NCI-H1436 treated with DMSO at 0.1 percent for 48 hours (cell line): Measurements from ENCODE around the gene WDR64.

Source experiments
- DNase-seq: peaks from one replicate; lab custom pipeline; 2025; lab: John Stamatoyannopoulos, UW

WDR64 gene

DNA sequence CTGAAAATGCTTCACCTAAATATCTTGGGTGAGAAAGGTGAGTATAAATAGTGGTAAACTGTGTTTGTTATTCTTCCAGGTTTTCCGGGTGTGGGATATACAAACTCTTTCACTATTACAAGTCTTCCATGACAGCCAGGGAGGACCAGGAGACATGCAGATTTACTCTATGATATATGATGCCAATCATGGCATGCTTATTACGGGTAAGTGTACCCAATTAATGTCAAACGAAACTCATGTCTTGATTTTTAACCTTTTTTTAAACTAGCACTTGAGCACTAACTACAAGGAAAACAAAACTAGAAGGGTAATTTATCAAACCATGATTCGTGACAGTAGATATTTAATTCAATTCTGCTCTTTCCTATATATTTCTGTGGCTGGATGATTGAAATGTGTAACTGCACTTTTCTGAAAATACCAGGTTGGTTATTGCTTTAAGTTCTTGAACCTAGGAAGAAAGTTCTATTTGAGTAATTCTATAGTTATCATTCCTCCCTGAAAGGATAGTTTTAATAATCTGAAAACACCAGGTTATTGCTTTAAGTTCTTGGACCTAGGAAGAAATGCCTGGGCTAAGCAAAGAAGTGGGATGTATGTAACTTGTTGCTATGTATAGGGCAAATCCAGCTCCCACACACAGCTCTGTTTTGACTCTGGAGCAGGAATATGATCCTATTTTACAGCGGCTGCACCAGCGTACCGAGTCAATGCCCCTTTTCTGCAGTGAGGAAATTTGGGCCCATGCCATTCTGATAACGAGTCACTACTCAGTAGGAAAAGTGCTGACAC lies 86.4 kb downstream of the WDR64 start:
- DNase-seq: peak; percentile 25

DNA sequence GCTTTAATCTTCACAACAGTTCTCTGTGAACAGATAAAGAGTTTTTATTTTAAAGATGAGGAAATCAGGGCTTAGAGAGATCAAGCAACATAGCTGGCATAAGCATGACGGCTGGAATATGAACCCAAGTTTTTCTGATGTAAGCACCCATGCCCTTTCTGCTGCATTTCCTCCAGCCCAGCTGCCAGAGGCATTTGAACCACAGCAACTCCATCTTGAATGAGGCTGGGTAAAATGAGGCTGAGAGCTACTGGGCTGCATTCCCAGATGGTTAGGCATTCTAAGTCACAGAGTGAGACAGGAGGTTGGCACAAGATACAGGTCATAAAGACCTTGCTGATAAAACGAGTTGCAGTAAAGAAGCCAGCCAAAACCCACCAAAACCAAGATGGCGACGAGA lies 90.0 kb downstream of the WDR64 start:
- no peak for DNase-seq

DNA sequence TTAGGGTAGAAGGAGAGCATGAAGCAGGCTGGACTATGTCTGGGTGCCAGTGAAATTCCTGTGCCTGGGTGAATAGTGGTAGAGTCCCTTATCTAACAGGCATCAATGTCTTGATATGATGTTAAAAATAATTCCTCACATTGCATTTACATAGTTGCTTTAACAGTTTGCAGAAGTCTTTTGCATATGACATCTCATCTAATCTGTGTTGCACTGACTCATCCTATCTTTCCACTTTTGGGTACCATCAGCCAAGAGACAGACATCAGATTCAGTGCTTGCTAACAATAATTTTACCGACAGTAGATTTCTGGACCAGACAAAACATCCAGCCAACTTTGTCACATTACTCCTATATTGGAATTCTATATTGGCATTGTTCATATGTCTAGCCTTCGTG lies 92.5 kb downstream of the WDR64 start:
- DNase-seq: no peak

DNA sequence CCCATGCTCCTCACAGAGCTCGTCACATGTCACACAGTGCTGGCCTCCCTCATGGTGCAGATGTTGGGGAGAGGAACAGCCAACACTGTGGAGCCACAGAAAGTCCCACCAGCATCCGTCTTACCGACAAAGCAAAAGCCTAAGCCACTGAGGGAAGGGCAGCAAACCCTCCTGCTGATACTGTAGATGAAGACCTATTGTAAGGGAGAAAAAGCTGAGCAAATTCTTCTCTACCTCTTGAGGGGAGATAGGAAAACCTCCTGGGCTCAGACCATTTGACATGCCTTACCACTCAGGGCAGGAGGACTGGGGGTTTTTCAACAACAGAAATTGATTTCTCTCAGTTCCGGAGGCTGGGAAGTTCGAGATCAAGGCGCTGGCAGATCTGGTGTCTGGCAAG lies 95.9 kb downstream of the WDR64 start:
- DNase-seq: no peak

DNA sequence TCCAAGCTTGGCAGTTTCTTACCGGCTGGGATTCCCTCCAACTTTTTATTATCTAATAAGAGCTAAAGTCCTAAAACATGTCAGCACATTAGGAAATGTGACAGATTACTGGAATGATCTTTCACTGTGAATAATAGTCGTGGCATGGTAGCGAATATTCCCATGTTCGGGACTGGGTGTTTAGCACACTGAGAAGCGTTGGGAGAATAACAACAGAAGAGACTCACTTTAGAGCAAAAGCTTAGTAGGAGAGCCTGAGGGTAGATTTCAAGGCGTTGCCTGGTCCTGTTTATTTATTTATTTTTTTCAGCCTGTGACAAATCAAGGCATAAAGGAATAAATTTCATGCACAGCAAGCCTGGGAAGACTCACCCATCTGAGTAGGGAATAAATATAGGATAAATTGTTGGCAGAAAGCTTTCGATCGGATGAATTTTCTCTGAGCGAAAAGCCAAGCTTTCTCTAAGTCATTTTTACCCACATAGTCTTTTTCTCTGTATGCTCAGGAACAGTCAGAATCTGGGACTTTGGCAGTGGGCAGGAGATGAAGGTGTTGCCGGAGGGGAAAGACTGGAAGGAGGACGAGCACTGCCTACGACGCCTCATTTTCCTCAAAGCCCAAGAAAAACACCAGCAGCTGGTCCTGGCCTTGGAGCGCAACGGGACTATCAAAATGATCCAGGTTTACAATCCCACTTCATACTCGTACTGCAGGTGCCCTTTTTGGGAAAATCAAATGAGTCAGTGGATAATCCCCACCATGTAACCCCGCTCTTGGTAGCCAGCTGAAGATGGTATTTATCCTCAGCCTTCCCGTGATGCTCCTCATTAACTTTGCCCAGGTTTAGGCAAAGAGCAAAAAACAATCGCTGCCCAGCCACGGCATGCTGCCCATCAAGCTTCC lies 97.2 kb downstream of the WDR64 start:
- no peak for DNase-seq

DNA sequence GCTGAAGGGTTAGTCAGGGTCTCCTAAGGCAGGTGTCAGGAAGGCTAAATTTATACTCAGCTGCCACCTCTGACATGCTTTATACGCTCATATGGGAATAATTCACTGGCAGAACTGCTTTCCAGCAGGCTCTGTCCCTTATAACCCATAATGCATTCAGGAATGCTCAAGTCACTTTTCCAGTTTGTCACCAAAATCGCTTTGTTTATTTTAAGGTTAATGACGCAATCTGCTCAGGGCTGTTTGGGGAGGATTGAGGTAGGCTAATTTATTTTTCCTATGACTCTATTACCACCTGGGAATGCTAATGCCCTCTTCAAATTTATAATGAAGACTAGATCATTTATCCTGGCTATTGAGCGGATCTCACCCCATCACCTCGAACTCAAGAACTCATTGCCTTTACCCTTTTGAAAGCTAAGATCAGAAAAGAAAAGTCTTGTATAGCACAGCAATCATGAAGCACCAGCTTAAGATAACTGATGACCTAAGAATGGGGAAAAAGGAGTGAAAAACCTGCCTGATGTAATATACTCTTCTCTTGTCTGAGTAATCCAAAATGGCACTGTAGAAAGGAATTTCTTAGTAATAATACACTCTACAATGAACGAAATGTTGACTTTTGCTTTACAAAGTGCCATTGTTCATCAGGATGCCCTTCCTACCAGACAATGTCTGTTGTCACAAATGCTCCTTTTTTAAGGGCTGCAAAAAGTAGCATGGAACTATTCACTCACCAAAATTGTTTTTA lies 98.0 kb downstream of the WDR64 start:
- no peak for DNase-seq

DNA sequence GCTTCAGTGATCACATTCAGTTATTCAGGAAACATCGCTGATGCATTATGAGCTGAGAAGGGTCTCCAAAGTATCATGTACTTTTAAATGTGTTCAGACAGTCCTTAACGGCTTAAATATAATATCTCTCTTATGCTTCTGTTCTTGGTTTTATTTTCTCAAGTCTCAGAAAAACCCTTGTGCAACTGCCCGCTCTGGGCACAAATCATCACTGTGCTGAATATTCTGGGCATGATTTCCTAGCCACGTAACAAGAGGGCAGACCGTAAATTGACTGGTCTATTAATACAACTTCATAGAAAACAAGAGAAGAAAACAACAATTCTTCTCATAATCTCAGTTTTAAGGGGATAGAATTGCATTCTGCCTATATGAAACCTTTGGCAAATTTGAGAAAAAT lies 99.4 kb downstream of the WDR64 start:
- no peak for DNase-seq

DNA sequence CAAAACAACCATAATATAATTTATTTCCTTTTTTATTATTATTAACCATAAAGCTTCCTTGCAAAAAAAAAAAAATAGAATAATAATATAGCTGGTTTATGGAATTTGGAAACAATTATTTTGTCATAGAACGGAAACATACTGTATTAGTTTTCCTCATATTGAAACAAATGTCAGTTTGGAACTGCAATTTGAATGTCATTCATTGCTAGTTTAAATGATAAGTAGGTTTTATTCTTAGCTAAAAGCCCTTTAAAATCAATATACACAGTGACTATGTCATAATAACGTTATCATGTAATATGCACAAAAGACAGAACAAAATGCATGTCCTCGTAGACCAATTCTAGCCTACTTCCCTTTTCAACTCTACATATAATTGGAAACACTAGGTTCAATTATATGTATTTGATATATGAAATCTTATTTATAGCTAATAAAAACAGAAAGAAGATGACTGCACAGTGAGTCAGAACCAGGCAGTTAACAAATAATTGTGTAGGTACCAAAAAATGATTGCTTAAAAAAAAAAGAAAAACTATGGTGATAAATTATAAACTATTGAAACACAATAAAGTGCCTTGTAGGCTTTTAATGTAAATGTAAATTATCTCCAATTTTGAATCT lies 110.7 kb downstream of the WDR64 start:
- no peak for DNase-seq

DNA sequence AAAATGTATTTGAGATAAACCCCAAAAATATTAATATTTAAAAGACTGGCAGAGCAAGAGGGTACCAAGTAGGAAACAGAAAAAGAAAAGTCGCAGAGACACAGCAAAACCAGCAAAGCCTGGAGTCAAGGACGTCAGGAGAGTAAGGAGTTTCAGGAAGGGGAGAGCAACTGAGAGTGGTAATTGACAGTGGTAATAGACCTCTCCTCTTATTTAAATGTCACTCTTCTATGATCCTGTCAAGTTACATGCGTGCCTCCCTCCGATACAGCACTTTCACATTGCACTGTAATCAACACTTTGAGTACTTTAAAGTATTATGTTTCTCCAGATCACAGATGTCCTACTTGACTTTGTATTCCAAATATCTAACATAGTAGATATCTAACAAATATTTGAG lies 113.3 kb downstream of the WDR64 start:
- no peak for DNase-seq

DNA sequence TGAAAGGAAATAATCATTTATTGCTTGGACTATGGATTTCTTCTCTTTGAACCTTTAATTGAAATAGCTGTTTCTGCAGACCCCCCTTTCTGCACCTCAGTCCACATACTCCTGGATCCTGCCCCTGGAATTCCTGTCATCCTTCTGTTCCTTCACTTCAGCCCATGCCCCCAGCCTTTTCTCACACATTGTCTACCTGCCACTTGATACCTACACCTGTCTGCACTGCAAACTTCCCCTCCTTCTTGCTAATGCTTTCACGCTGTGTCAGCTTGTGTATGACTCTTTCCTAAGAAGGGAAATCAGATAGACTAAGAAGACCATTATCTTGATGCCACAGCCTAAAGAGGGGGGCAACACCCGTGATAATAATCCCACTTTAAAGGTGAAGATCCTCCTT lies 115.7 kb downstream of the WDR64 start:
- DNase-seq: no peak

DNA sequence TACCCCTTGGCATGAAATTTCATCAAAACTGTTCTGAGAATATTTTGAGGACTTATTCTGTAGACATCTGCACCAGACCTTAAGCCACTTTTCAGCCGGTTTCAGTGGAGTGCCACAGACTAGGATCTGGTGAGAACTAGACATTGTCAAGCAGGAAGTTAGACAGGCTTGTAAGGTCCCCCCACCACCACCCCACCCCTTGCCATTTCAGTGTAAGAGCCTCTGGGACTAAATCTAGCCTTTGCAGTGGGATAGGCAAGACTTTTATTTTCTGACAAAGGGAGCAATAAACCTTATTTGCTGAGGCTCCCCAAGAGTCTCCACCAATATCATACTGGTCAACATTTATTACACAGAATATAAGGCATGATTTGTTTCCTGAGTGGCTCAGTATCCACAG lies 118.0 kb downstream of the WDR64 start:
- no peak for DNase-seq

DNA sequence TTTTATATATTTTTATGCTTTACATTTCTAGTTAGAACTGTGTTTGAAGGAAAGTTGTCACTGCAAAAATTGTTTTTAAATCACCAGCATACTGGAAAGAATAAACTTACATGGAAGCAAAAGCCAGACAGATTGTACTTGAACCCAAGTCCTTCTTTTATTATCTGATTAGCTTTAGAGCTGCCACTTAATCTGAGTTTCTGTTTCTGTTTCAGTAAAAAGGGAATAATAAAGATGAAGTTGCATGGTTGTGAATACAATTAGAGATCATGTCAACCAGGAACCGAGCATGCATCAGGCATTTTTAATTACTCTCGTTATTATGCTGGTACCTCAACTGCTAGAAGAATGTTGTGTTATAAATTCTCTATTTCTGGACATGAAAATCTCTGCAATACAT lies 119.0 kb downstream of the WDR64 start:
- DNase-seq: no peak

DNA sequence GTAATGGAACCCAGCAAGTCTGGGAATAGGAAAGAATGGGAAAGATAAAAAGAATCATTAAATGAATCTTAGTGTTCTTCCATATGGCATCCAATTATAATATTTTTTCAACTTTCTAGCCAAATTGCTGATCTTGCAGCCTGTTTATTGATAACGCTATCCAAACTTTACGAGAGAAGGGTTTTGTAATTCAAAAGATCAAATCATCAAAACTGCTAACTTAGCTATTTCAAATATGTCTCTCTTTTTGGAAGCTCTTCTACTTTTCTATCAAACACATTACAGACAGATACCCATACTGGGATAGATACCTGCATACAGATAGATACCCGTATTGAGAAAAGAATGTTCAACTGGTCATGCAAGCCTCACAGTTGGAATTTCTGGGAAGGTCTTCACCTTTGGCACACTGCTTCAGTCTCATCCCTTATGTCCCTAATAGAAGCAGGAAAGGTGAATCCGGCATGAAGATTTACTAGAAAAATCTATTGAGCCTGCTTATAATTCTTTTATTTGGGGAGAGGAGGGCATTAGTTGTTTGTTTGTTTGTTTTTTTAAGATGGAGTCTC lies 120.9 kb downstream of the WDR64 start:
- DNase-seq: no peak

DNA sequence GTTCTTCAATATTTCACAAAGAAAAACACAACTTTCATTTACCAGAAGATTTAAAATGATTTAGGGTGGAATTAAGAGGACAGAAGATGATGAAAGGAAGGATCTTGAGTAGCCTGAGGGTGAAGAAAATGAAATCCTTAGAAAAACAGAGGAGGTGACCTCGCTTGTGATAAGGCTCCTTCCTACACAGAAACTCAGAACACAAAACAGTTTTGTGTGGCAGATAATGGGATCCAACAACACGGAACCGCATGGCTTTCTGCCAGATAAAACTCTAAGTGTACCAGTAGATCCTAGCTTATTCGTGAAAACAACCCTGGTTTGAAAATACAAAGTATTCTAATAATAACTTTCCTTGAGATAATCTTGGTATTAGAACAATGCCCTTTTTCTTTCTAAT lies 121.9 kb downstream of the WDR64 start:
- no peak for DNase-seq

DNA sequence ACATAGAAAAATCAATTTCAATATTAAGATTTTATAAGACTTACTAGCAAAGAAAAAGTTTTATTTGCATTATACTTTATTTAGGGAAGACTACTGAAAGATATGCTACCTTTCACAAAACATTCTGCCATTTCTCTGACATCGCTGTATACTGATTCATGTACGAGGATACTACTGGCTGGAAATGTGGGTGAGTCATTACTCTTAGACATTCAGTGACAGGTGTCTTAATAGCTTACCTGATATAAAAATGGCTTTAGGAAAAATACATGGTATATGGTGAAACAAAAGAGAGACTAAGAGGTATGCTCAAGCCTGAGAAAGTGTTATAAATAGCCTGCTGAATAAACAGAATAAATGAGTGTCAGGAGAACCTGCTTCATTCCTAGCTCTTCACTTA lies 122.9 kb downstream of the WDR64 start:
- peak; percentile 45 for DNase-seq

DNA sequence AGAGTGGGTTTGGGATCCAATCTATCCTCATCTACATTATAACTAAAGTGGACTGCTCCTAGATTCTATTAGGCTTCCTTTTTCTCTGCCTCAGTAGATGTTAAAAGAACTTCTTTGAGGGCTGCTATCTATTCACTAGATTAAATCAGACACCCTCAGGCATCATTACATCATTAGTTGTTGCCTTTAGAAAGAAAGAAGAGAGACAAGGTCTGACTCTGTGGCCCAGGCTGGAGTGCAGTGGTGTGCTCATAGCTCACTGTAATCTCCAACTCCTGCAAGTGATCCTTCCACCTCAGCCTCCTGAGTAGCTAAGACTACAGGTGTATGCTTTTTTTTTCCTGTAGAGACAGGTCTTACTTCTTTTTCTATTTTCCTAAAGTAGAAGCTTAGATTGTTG lies 124.8 kb downstream of the WDR64 start:
- DNase-seq: no peak

DNA sequence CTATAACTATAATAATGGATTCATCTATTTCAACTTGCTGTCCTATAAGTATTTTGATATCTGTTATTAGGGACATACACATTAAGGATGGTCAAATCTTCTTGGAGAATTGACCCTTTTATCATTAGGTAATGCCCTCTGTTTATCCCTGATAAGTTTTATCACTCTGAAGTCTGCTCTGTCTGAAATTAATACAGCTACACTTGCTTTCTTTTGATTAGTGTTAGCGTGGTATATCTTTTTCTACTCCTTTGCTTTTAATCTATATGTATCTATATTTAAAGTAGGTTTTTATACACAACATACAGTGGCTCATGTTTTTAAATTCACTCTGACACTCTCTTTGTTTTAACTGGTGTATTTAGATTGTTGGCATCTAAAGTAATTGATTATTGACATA lies 126.0 kb downstream of the WDR64 start:
- no peak for DNase-seq

DNA sequence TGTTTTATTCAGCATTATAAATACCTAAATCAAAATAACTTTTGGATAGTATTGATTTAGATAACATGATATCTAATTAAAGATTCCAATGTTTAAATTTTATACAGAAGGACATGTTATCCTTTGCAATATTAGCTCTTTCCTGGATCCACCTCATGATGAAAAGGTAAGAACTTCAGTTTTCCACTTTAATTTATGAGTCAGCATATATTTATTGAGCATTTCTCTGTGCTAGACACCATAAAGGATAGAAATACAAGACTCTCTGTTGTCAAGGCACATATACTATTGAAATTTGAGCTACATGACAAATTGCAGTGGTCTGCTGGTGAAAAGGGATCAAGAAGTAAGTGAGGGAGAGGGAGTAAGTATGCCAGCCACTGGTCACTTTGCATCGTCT lies 127.8 kb downstream of the WDR64 start:
- DNase-seq: no peak

DNA sequence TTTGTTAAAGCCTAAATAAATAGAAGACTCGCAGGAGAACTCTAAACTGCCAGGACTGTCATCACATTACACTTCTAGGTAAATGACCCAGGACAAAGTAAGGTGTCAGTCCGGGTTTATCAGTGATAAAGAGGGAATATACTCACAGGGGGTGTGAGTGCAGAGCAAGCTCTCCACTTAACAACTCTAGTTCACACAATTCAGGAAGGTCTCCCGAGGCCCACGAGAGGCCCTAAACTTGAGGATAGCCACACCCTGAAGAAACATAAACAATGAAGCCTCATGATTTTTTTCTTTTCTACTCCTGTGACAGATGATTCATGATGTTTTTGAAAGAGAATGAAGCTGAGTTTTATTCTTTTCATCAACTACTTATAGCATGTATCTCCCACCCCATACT lies 130.3 kb downstream of the WDR64 start:
- no peak for DNase-seq

DNA sequence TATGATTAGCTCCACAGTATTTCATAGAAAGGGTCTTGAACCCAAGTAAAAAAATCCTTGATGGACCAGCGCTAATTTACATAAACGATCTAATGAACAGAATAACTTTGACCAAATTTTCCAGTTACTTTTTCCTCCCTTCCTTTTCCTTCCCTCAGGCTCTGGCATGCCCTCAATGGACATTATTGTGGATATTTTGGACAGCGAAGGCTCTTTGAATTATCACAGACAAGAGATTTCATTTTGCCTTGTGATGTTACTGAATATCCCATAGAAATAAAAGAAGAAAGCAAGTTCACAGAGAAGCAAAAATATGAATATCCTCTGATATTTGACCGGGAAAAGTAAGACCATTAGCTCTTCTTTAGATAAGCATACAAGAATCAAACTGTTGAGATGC lies 135.6 kb downstream of the WDR64 start:
- DNase-seq: no peak

DNA sequence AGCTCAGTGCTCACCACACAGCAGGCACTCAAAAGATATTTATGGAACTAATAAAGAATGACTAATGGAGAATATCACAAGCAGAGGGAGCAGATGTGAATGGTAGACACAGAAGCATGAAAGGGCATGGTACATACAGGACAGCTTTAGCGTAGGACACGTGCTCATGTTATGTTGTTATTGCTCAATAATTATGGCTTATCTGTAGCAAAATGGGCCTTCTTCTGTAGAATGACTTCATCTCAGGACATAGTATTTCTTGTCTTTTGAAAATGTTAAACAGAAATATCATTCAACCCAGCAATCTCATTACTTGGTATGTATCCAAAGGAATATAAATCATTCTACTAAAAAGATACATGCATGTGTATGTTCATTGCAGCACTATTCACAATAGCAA lies 137.0 kb downstream of the WDR64 start:
- no peak for DNase-seq

DNA sequence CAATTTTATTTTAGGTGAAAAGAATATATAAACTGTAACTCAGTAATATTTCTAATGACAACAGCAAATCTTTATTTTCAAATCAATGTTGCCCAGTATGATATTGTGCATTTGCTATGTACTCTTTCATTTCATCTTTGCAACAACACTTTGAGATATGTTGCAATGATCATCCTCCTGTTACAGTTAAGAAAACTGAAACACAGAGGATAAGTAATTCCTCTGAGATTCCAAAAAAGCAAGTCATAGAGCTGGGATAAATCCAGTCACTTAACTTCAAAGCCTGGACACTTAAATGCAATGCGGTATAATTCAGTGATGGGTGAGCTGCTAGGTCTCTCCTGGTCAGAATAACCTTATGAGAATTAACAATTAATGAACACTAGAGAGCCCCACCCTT lies 147.3 kb downstream of the WDR64 start:
- DNase-seq: no peak
